ENCODE measurements around the gene NKAIN2.

Gene NKAIN2

DNA sequence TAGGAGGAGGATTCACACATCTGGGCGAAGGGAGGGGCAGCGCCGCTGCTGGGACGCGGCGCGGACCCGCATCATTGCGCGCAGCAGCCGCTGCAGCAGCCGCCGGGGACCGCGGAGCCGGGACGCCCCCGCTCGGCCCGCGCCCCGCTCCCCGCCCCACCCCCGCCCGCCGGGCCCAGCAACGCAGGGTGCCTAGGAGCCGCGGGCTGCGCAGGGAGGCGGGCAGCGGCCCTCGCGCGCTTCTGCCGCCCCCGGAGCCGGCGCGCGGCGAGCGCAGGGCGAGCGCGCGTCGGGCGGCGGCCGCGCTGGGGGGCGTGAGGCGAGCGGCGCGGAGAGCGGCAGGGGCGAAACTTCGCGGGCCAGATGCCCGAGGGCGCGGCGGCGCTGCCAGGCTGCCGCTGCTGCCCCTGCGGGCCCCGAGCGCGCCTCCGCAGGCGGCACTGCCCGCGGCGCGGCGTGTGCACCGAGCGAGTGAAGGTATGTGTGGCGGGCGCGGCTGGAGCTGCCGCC lies at the start of gene NKAIN2:
NKAIN2 (plus strand) TSS at position 362 of the 510 bp plus-strand sequence.
- DNase-seq: peak in 1 of 2 experiments; percentile 61

DNA sequence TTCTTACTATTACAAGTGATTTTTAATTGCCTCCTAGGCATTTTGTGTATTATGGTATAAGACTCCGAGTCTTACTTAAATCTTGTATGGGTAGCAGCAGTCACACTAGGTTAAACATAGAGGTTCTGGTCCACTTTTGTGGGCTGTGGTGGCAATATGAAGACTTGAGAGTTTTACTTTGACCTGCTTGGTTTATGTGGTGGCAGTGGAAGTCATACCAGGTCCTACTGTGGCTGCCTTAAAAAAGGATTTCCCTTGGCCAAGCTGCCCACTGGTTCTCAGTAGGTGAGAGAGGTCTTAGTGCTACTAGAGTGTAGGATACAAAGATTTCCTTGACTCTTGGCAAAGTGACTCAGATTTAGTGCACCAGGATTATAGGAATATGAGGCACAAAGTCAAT lies 44.2 kb upstream of the NKAIN2 start:
- DNase-seq: no peak

DNA sequence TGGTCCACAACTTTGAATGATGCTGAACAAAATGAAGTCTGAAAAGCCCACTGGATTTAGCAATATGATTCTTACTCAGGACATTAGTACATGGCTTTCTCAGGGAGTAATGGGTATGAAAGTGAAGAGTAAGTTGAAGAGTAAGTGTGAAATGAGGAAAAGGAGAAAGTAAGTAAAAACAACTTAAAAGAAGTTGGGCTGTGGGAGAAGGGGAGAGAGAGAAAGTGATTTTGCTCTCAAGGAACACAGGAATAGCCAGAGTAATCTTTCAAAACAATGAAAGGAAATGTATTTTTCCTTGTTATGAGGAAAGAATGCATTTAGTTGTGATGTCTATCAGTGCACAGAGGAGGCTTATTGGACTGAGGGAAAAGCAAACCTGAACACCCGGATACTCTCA lies 39.8 kb upstream of the NKAIN2 start:
- DNase-seq: no peak

DNA sequence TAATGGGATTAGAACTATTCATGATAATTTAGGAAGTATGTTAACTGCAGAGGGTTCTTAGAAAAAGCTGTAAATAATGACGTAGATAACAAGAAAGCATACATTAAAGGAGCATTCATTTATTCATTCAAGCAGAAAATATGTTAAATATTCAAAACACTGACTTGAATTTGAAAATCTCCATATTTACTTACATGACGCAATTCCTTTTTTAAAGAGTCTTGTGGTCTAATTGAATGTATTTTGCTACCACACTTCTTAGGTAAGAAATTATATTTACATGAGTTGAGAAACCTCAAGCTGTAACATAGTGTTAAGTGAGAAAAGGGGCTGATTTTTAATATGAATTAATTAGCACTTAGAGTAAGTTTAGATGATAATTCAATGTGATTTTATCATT lies 38.9 kb upstream of the NKAIN2 start:
- DNase-seq: no peak

DNA sequence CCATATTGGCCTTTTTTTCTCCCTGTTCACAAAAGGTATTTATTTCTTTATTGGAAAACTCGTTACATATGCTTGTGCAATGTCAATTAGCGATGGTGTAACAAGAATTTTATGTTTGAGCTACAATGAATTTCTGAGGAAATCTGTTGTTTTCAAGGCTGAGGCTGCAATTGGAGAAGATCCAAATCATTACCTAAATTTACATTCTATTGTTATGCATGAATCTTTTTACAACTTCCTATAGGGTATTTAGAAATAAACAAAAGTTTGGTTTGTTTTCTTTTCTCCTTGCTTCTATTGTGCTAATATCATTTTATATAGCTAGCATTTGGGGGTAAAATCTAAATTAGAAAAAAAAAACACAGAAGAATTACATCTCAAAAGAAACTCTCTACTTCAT lies 34.7 kb upstream of the NKAIN2 start:
- no peak for DNase-seq

DNA sequence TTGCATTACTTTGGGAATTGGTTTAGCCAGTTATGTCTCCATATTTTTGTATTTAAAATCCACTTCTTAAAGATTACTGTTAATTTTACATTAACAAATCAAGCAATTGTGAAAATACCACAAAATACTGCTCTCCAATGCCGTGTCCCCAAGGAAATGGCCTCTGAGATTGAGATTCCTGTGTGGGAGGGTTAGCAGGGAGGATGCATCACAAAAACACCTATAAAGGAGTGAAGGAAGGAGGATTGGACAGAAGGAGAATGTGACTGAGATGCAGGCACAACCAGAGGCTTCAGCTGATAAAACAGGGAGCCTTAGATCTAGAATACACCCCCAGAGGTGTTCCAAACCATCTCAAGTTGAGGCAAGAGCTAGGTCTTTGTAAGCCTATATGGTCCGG lies 34.2 kb upstream of the NKAIN2 start:
- no peak for DNase-seq

DNA sequence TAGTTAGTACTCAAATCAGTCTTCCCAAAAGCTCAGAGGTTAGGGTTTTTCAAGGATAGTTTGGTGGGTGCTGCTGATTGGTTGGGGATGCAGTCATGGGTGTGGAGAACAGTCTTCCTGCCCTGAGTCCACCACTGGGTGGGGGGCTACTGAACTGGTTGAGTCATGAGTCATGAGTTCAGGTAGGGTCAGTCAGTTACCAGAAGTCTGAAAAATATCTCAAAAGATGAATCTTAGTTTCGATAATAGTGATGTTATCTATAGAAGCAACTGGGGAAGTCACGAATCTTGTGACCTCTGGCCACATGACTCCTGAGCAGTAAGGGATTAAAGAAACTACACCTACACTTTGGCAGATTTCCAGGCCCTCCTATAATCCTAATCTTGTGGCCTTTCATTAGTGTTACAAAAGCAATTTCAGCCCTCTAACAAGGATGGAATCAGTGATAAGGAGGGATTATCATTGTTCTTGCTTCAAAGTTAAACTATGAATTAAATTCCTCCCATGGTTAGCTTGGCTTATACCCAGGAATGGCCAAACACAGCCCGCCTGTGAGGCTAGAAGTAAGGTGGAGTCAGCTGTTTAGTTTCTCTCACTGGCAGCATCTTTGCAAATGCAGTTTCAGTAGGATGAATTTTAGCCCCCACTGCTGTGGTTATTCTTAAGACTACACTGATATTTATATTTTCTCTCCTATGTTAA lies 33.3 kb upstream of the NKAIN2 start:
- DNase-seq: no peak

DNA sequence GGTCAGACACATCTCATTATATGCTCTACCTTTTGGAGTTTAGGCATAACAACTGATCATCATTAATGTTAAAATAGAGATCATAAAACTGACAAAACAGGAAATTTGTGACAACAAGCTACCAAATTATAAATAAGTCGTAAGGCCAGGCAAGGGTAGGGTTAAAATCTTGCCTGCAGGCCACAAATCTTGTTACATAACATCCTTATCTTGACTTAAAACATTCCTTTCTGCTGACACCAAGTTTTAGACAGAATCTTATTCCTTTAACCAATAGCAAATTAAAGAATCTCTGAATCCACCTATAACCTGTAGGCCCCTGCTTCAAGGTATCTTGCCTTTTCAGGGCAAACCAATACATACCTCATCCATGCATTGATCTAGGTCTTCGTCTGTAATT lies 32.5 kb upstream of the NKAIN2 start:
- no peak for DNase-seq

DNA sequence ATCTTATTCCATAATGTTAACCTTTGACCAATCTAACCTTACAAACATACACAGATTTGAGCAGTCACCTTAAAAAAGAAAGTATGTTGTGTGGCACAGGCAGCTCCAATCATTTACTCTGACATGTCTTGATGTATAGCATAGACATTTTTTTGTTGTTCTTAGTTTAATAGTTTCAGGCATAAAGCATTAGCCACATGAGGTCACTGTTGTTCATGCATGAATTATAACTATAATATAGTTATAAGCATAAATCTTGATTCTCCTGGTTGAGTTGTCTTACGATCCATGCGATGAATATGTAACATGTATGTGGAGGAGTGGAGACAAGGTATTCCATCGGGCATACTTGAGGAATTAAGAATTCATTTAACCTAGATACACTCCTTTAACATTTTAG lies 26.1 kb upstream of the NKAIN2 start:
- DNase-seq: peak; percentile 20 to 58

DNA sequence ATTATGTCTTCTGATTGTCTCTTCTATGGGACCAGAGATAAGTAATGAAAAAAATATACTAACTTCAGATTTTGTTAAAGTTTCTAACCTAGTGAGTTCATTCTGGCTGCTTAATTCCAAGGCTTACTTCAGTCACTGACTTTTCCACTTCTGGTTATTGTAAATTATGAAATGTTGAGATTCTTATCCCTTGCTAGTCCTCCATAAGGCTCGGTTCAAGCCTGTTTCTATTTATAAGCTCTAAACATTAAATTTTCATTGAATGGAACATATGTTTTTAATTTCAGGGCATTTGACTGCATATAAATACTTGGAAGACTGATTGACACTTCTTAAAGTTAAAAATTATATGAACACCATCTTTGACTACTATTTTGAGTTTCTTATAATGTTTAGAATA lies 23.6 kb upstream of the NKAIN2 start:
- DNase-seq: no peak

DNA sequence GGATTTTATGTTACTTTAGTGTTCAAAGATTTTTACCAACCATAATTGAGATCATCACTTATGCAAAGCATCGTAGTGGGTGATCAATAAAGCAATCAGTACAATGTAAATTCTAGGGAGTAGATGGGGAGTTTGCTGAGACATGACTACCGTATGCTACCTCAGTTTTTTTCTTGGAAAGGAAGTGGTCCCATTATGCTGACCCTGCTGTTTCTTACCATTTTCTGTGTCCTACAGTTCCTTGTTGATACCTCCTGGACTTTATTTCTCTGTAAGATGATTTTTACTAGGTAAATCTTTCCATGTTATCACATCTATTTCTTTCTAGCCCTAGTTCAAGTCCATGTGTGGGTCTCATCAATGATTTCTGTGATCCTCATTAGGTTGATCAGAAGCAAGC lies 19.3 kb upstream of the NKAIN2 start:
- no peak for DNase-seq

DNA sequence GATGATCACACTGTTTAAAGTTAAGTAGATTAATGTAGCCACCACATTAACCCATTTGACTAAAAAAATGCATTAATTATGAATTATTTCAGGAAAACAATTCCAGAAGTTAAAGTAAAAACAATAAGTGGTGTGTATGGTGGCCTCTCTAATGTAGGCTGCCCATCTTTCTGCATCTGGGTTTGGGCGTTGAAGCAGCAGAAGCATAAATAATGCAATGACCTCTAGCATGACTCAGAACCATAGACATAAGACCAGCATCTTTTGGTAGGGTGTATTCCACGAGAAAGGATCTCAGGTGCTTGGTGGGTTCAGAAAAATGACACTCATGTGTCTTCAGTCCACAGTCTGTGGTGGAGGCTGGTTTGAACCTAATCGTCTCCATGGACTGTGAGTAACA lies 18.6 kb upstream of the NKAIN2 start:
- DNase-seq: no peak

DNA sequence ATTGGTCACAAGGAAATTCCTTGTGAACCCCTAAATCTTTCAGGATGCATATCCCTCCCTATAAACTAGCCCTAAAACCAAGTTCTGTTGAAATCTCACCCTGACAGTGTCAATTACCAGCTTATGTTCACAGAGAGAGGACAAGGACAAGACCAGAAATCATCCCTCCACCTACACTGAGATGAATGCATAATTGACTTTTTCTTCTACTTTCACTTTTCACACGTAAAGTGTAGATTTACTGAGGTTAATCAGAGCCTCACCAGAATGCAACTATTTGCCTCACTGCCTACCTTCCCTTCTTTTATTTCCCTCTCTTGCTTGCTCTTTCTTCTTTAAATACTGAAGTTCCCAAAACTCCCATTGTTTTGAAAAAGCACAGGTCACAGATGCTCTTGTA lies 15.3 kb upstream of the NKAIN2 start:
- no peak for DNase-seq

DNA sequence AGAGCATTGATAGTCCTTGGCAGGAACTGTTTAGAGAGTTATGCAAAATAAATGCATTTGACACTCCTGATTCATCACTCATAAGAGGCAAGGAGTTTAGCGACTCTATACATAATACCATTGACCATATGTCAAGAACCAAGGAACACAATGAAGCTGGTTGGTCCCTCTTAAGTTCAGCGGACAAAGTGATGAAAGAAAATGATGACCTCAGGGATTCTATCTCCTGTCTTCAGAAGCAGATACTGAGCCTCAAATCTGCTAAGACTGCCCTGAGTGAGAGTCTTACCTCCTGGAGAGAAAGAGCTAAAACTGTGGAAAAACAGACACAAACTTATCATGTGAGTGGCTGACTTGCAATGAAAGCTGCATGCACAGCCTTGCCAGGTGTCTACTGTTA lies 9.5 kb upstream of the NKAIN2 start:
- DNase-seq: no peak

DNA sequence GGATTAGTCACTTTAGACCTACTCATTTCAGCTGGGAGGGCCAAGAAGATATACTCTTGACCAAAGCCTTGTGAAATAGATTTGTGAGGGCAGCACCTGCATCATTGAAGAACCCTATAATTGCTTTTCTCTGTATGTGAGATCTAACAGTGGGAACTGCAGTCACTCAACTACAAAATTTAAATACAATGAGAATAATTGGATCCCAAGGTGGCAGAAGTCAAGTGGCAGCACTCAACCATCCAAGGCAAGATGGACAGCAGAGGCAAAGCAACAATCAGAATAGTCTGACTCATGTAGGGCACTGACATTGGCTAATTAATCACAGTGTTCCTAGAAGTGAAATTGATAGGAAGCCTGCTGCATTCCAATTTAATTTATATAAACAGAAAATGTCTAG lies 8.9 kb upstream of the NKAIN2 start:
- no peak for DNase-seq

DNA sequence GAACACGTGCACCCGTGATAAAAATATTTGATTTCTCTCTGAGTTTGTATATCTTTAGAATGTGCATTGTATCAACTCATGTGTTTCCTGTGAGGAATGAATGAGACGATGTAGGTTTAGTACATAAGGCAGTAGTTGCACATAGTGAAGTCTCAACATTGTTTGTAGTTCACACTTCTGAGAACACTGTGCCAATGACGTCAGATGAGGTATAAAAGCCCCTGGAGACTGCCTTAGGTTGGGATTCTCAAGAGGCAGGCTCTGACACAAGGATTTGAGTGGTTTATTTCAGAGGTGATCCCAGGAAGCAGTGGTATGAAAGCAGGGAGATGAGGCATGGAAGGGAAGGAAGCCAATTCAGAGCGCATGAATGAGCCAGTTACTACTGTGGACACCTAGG lies 2.6 kb upstream of the NKAIN2 start:
- no peak for DNase-seq

DNA sequence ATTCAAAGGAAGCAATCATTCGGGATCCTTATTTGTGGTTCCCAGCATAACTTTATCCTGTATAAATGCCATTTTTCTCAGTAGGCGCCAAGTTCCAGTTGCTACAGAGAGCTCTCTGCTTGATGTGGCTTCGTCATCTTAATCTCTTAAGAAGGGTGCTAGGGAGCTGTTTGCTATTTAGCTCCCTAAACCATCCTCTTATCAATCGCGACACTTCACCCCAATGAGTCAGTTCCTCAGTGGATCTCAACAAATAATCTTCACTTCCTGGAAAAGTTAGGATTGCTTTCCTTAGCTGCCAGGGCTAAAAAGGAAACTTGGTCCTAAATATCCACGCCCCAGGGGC lies 1.3 kb upstream of the NKAIN2 start:
- no peak for DNase-seq

DNA sequence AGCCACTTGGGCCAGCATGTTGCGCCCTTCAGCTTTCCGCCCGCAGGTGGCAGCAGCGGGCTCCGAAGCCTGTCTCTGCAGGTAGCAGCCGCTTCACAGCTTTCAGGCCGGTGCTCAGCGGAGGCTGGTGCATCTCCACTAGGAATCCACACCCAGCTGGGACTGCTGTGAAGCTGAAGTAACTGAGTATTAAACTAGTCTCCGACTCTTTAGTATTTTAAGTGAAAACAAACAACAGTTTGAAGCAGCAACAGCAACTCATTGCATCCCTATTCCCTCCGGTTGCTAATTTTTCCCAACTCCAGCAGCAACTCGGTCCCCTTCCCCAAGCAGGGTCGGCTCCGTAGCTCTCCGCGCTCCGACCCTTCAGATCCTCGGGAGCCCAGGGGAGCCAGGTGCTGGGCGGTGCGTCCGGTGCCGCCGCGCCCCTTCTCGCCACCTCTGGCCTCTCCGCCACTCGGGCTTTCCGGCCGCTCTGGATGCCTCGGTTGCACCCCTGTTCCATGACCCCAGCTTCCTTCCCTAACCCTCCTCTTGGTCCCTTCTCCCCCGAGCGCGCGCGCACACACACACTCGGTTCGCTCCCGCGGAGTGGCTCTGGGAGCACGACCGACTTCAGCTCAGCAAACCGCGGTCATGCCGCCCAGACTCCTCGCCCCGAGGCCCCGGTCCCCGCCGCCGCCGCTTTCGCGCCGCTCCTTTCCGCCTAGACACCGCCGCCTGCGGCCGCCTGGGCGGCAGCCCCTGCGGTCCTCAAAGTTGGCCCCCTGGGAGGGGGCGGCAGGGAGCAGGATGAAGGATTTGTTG lies 765 bp upstream of the NKAIN2 start:
- peak; percentile 77 to 94 for DNase-seq

DNA sequence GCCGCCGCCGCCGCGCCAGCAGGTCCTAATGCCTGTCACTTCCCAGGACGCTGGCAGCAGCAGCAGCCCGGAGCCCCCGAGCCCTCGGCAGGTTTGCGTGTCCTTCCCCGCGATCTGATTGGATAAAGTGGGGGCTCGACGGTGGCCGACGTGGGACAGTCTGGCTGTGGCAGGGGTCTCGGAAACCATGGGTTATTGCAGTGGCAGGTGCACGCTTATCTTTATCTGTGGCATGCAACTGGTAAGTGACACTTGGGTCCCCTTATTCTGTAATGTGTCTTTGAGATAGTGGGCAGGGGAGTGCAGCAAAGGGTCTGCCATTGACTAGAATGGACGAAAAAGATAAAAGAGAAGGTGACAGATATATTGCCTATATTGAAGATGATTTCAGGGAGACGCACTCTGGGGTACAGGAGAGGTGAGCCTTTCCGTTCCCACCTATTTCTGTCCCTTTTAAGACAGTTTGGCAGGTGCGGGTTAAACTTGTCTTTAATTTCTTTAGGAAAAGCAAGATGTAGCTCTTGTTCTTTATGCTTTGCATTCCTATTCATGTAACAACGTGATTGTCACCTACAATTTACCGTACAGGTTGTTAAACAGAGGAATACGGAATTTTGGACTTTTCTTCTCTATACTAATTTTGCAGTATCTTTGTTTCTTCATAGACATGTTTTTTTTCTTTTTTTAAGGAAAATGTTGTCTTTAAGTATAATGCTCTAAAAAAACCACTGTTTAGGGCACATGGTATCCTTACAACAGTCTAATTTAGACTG lies 535 bp downstream of the NKAIN2 start:
- peak in 1 of 2 experiments; percentile 3 for DNase-seq

DNA sequence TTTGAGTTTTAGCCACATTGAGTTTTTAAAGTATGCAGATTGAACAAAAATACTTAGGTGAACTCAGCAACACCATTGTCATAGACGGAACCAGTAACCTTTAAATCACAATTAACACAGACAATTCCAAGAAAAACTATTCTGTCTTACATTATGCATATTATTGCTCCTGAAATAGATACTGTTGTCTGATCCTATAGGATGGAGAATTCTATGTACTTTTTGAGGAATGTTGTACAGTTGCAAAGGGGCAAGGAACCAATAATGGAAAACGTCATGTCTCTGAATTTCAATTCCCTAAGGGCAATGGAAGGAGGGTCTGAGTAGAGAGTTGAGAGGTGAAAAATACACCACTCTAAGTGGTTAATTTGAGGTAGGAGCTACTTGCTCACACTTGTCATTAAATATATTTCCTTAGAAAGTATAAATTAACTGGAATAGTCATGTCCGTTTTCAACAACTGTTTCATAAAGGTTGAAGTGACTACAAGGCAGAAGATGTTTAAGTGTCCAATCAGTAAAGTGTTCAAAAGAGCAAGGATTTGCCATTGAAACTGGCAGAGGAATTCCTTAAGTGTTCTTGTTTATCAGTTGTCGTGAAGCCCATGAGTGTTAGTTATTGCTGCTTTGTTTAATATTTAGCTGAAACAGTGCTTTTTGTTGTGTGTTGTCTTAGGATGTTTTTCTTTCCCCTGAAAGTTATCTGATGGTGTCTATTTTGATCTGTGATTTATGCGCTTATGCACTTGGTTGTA lies 1.3 kb downstream of the NKAIN2 start:
- DNase-seq: no peak

DNA sequence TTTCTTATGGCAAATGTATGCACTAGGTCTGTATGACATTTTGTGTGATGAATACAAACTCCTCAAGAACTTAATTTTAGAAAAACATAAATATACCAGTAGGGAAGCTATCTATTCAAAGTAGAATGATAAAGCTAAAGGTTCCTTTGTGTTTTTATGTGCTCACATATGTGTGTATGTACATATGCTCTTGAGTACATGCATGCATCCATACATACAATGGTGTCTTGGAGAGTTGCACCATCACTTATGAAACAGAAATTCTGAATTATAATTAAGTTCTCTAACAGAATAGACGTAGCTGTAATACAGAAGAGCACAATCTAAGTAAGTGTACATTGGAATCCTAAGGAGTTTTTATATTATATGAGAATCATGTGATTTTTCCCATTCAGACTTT lies 2.3 kb downstream of the NKAIN2 start:
- no peak for DNase-seq

DNA sequence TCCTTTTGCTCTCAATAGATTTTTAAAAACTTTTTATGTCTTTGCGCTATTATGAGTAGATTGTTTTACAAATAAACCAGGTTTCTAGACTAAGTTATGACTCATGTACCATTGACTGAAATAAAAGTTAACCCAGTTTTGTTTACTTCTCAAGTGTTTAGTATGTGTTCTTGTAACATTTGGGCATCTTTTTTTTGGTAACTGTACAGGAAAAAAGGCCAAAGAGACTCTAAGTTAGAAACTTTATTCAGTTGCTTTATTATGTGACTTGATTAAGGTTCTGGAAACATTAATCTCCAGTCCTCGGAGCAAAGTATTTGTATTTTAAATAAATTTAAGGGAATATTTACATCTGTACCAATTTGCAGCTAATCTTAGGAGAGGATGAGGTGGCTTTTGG lies 2.9 kb downstream of the NKAIN2 start:
- no peak for DNase-seq

DNA sequence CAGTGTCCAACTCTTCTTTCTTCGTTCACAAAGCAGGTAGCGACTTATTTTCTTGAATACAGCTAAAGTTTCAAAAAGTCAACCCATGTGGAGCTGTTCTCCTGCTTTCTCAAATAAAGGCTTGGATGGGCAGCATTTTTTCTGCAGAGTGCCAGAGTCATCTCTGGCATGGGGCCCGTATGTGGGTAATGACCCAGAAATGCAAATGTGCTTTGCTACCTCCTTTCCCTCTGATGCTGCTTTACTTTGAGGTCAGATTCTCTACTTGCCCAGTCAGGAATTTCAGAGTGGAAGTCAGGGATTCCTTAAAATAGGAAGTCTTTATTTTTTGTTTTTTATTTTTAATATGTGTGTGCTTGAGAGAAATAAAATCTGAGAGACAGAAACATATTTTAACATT lies 4.9 kb downstream of the NKAIN2 start:
- DNase-seq: peak in 1 of 2 experiments; percentile 71
